DOHH2 (cell line): ENCODE data around the gene RBM47.

Experiments used
- H3F3A ChIP-seq: fragments of 200-600 bp; sonication (generic), shearing (Covaris generic); 2 replicates; pipeline ENCODE4 v1.6.0; 2016; ENCODE audit warnings: antibody characterized with exemption, mild to moderate bottlenecking; ENCODE audit not compliant: control insufficient read depth, insufficient read depth
- H3K27ac ChIP-seq: fragments of 200-600 bp; sonication (generic); 2 replicates; pipeline ENCODE4 v1.5.1; 2014; ENCODE audit warnings: low read depth, mild to moderate bottlenecking, low read length, moderate library complexity
- H3K27me3 ChIP-seq: fragments of 200-600 bp; sonication (generic); 2 replicates; pipeline ENCODE4 v1.6.1; 2014; ENCODE audit warnings: mild to moderate bottlenecking, low read length, mixed read lengths; ENCODE audit not compliant: control insufficient read depth
- H3K36me3 ChIP-seq: fragments of 200-600 bp; sonication (generic); 2 replicates; pipeline ENCODE4 v1.6.1; 2014; ENCODE audit warnings: mild to moderate bottlenecking, low read length, moderate library complexity, mixed read lengths; ENCODE audit not compliant: control insufficient read depth
- H3K4me1 ChIP-seq: fragments of 200-600 bp; sonication (generic); 2 replicates; pipeline ENCODE4 v1.6.1; 2014; ENCODE audit warnings: mild to moderate bottlenecking, low read length, mixed read lengths; ENCODE audit not compliant: control insufficient read depth
- H3K4me2 ChIP-seq: fragments of 200-600 bp; sonication (generic); 2 replicates; pipeline ENCODE4 v1.6.0; 2014; ENCODE audit warnings: mild to moderate bottlenecking, low read length, moderate library complexity
- H3K4me3 ChIP-seq: fragments of 200-600 bp; sonication (generic); 2 replicates; pipeline ENCODE4 v1.5.1; 2014; ENCODE audit warnings: mild to moderate bottlenecking, low read length, mixed read lengths
- H3K79me2 ChIP-seq: fragments of 200-600 bp; sonication (generic); 2 replicates; pipeline ENCODE4 v1.6.1; 2014; ENCODE audit warnings: mild to moderate bottlenecking, low read length, mixed read lengths; ENCODE audit not compliant: control insufficient read depth
- H3K9me2 ChIP-seq: fragments of 200-600 bp; sonication (generic); replicated peaks from 2 replicates; pipeline ENCODE4 v1.6.1; 2014; ENCODE audit warnings: mild to moderate bottlenecking, low read length, mixed read lengths; ENCODE audit not compliant: control insufficient read depth
- H3K9me3 ChIP-seq: fragments of 200-600 bp; sonication (generic); 2 replicates; pipeline ENCODE4 v1.6.1; 2014; ENCODE audit warnings: antibody characterized with exemption, low read length, mixed read lengths; ENCODE audit not compliant: control insufficient read depth, insufficient read depth
- H4K20me1 ChIP-seq: fragments of 200-600 bp; sonication (generic); 2 replicates; pipeline ENCODE4 v1.6.0; 2014; ENCODE audit warnings: low read depth, mild to moderate bottlenecking, antibody characterized with exemption, low read length, moderate library complexity; ENCODE audit not compliant: control insufficient read depth, insufficient read depth
- EZH2phosphoT487 ChIP-seq: fragments of 200-600 bp; sonication (generic); IDR thresholded peaks from 2 replicates; pipeline ENCODE4 v1.6.1; 2017; ENCODE audit warnings: borderline replicate concordance, mild to moderate bottlenecking, antibody characterized with exemption, low read length, moderate library complexity, mixed read lengths
- TF ChIP-seq, protein P1 (sequence below): fragments of 200-600 bp; sonication (generic); IDR thresholded peaks from one replicate; pipeline ENCODE4 v1.5.1; 2014; ENCODE audit warnings: antibody characterized with exemption, mild to moderate bottlenecking, low read depth, low read length; ENCODE audit not compliant: poor library complexity, severe bottlenecking

The RBM47 gene

DNA sequence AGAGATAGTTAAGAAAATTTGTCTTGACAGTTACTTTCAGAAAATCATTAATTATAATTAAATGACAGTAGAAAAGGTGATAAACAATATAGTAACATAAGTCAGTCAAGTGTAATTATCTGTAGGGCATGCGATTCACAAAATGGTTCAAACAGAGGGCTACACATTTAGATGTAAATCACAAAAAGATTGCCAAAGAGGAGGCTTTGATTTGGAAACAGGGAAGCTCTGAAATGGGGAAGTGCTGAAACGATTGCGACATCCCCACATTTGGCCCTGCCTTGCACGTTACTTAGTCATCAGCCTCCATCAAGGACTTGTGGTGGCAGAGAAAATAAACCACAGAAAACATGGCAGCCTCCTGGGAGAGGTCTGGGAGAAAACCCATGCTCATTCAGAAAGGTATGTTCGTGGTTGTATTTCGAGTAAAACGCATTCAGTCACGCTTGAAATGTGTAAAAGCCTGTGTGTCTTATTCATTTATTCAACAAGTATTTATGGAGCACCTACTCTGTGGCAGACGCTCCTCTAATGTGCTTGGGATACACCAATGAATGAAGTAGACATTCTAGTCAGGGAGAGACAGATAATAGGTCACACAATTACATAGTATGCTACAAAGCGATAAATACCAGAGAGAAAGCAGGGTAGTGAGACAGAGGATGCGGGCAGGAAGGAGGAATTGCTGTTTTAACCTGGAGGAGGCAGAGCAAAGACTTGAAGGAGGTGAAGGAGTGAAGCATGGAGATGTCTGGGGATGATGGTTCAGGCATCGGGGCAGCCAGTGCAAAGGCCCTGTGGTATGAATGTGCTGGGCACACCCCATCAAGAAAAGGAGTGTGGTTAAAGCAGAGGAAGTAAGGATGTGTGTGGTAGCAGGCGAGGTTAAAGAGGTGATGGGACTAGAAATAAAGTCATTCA is 7.8 kb downstream of the RBM47 start:
- TF ChIP-seq, protein P1, sequence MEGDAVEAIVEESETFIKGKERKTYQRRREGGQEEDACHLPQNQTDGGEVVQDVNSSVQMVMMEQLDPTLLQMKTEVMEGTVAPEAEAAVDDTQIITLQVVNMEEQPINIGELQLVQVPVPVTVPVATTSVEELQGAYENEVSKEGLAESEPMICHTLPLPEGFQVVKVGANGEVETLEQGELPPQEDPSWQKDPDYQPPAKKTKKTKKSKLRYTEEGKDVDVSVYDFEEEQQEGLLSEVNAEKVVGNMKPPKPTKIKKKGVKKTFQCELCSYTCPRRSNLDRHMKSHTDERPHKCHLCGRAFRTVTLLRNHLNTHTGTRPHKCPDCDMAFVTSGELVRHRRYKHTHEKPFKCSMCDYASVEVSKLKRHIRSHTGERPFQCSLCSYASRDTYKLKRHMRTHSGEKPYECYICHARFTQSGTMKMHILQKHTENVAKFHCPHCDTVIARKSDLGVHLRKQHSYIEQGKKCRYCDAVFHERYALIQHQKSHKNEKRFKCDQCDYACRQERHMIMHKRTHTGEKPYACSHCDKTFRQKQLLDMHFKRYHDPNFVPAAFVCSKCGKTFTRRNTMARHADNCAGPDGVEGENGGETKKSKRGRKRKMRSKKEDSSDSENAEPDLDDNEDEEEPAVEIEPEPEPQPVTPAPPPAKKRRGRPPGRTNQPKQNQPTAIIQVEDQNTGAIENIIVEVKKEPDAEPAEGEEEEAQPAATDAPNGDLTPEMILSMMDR: no peak
- TF ChIP-seq EZH2phosphoT487: no peak
- Histone ChIP-seq H3K27ac (no peak overlapping the region), H3K79me2 (no peaks in the 10 kb centered on the region), H3K4me2 (peak overlapping the region; percentile 6; the same call in 1 of the 2 replicates), H3K36me3 (no peaks in the 10 kb centered on the region), H3K9me2 (no peaks in the 10 kb centered on the region), H3K9me3 (no peaks in the 10 kb centered on the region), H3K4me3 (no peak overlapping the region), H3K4me1 (peaks cover 16% of the 10 kb centered on the region), H3K27me3 (peaks cover 10% of the 10 kb centered on the region), H3F3A (peaks cover 3% of the 10 kb centered on the region; the same call in 1 of the 2 replicates), H4K20me1 (no peaks in the 10 kb centered on the region)

DNA sequence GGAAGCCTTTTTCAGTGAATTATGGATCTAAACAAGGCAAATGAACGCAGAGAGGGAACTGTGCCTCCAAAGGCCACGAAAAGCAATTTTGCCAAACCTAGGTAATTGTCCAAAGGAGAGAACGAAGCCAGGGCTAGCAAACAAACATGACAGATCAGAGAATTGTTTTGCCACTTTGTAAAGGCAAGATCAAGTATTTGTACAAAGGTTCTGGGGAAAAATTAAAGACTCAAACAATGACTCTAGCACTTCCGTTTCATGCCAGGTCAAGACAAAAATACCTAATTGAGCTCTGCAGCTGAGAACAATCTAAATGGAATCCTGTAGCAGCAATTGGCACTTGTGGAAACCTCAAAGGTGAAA is 8.5 kb downstream of the RBM47 start:
- Histone ChIP-seq H3K27ac (no peak overlapping the region), H3K4me3 (no peak overlapping the region), H3K27me3 (peaks cover 8% of the 10 kb centered on the region; the same call in 1 of the 2 replicates), H4K20me1 (no peaks in the 10 kb centered on the region), H3F3A (peaks cover 3% of the 10 kb centered on the region; the same call in 1 of the 2 replicates), H3K4me2 (peak overlapping the region; percentile 6; the same call in 1 of the 2 replicates), H3K79me2 (no peaks in the 10 kb centered on the region), H3K4me1 (peaks cover 16% of the 10 kb centered on the region), H3K9me2 (no peaks in the 10 kb centered on the region), H3K36me3 (no peaks in the 10 kb centered on the region), H3K9me3 (no peaks in the 10 kb centered on the region)
- no peak for TF ChIP-seq EZH2phosphoT487
- TF ChIP-seq, protein P1: no peak

DNA sequence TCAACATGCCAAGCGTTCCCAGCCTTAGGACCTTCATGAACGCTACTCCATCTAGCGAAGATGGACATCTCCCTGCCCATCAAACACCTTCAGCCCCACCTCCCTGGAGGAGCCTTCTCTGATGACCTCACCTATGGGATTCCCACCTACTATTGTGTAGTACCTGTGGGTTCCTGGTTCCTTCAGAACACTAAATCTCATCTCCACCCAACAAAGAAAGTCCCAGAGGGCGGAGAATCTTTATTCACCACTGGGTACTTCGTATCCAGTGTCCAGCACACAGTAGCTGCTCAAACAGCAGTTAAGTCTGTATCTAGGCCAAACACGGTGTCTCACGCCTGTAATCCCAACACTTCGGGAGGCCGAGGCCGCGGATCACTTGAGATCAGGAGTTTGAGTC is 10.1 kb downstream of the RBM47 start:
- Histone ChIP-seq H3K4me2 (no peak overlapping the region), H3K4me1 (peaks cover 16% of the 10 kb centered on the region), H4K20me1 (no peaks in the 10 kb centered on the region), H3K36me3 (no peaks in the 10 kb centered on the region), H3K4me3 (no peak overlapping the region), H3K9me2 (no peaks in the 10 kb centered on the region), H3K9me3 (no peaks in the 10 kb centered on the region), H3K27me3 (peaks cover 2% of the 10 kb centered on the region; the same call in 1 of the 2 replicates), H3F3A (peaks cover 3% of the 10 kb centered on the region; the same call in 1 of the 2 replicates), H3K27ac (no peak overlapping the region), H3K79me2 (no peaks in the 10 kb centered on the region)
- TF ChIP-seq, protein P1: no peak
- no peak for TF ChIP-seq EZH2phosphoT487
